Aorta (tissue), 5 donors: ENCODE results near the gene WDPCP. TPM values are rescaled to one million over a fixed set of nuclear protein-coding genes. Genes with fewer than 3 reads are reported as not detected.
"Not testable (repeated sequence)": the region's sequence is repeated elsewhere in the genome, so short reads cannot be mapped to it uniquely, and the experiment has no call there.

Experiments
- ATAC-seq: fragments of 200-7000 bp; cut with Tn5 transposase; one replicate; pipeline ENCODE4 v1.9.1; 2022; ENCODE audit warnings: moderate library complexity; ENCODE audit not compliant: low FRiP score
- DNase-seq, 2 donors: peaks; one replicate each; pipeline ENCODE4 v3.0.0-alpha.2; 2020
- H3K27ac ChIP-seq, 2 donors: one replicate each; pipeline ENCODE4 v1.5.1; 2013; ENCODE audit warnings: low read length in 2 of 2, mild to moderate bottlenecking in 2 of 2, moderate library complexity in 2 of 2, control low read depth in 1 of 2, inconsistent platforms in 1 of 2, low read depth in 1 of 2
- H3K27me3 ChIP-seq, 2 donors: one replicate each; pipeline ENCODE4 v1.6.1; 2013; ENCODE audit warnings: control low read depth in 1 of 2, low read length in 1 of 2, mild to moderate bottlenecking in 1 of 2, moderate library complexity in 1 of 2; ENCODE audit not compliant: insufficient read depth in 2 of 2, control insufficient read depth in 1 of 2
- H3K36me3 ChIP-seq, 2 donors: one replicate each; pipeline ENCODE4 v1.6.1; 2013; ENCODE audit warnings: control low read depth in 1 of 2, low read length in 1 of 2, mild to moderate bottlenecking in 1 of 2; ENCODE audit not compliant: insufficient read depth in 2 of 2, control insufficient read depth in 1 of 2
- H3K4me1 ChIP-seq, 2 donors: one replicate each; pipeline ENCODE4 v1.6.1; 2013; ENCODE audit warnings: low read length in 2 of 2, control low read depth in 1 of 2, mild to moderate bottlenecking in 1 of 2, moderate library complexity in 1 of 2; ENCODE audit not compliant: insufficient read depth in 2 of 2, control insufficient read depth in 1 of 2
- H3K4me3 ChIP-seq, 2 donors: one replicate each; pipeline ENCODE4 v1.5.1; 2013; ENCODE audit warnings: low read length in 2 of 2, control low read depth in 1 of 2, mild to moderate bottlenecking in 1 of 2
- H3K9me3 ChIP-seq: one replicate; pipeline ENCODE4 v1.6.1; 2013; ENCODE audit warnings: mild to moderate bottlenecking, low read length; ENCODE audit not compliant: control insufficient read depth
- WGBS, 2 donors: extraction: QIAGEN DNeasy Blood & Tissue Kit; methylation state at CpG; one replicate each; pipeline ENCODE4 v1.1.7; 2013; 5-methylcytosine and 5-hydroxymethylcytosine counted together
- intact Hi-C, 2 donors: fragments of 100-400 bp; cut with DNase I; formaldehyde crosslinking; loops; one replicate each; pipeline versions ENCODE4 v1.14.2 to v1.15.0; 2022
- polyA plus RNA-seq, 2 donors: library from polyadenylated mRNA; stranded (reverse); fragments of 200-250 nt; gene quantifications; one replicate each; pipeline ENCODE4 v1.2.3, GENCODE V29; 2013
- total RNA-seq, 2 donors: library from RNA; stranded (reverse); fragmentation: NEBNext Ultra II Directional; extraction: Animal tissue kit (Norgen Biotek cat#: 25700); gene quantifications; one replicate each; pipeline ENCODE4 v1.2.1, GENCODE V29; 2021
- donor health status: healthy with polysubstance abuse.
- donor health status: Bipolar disorder and iron deficiency.
- donor health status: DM: no; HTN: no; CAD: no.
- donor health status: DM: no; HTN: no; CAD: no.
- donor health status: DM: yes; HTN: yes; CAD: no.

Gene WDPCP
- total and polyA plus RNA-seq, 4 donors = 2.9 to 20.8 (median 15.3) TPM

GRCh38 chr2:63078852-63079606 lies 509.2 kb downstream of the WDPCP start:
- peaks cover 0 to 2% of the 10 kb centered on the region in 2 donors for H3K27me3 ChIP-seq
- DNase-seq (no peak), ATAC-seq (no peak)
- no peaks in the 10 kb centered on the region for H3K36me3 ChIP-seq
- no peaks in the 10 kb centered on the region for H3K9me3 ChIP-seq
- H3K4me1 ChIP-seq = no peaks in the 10 kb centered on the region
- intact Hi-C loops = no loop called here
- H3K27ac ChIP-seq = no peak overlapping the region
- H3K4me3 ChIP-seq = no peak overlapping the region
- 74 to 80% methylated on average over 4 of the region's 4 CpGs for WGBS, 2 donors

- H3K4me3 ChIP-seq, H3K4me1 ChIP-seq, intact Hi-C loops, H3K36me3 ChIP-seq, H3K27ac ChIP-seq, H3K27me3 ChIP-seq, ATAC-seq, DNase-seq, H3K9me3 ChIP-seq: not testable (repeated sequence)
- 91 to 92% methylated on average over 4 of the region's 4 CpGs for WGBS, 2 donors
Measured at GRCh38 chr2:63074399-63074798, 513.9 kb downstream of the WDPCP start.

GRCh38 chr2:63073994-63074393 lies 514.3 kb downstream of the WDPCP start:
- no peak for DNase-seq
- no peaks in the 10 kb centered on the region for H3K9me3 ChIP-seq
- no peak overlapping the region for H3K27ac ChIP-seq
- H3K4me3 ChIP-seq = no peak overlapping the region
- peaks cover 0 to 2% of the 10 kb centered on the region in 2 donors for H3K27me3 ChIP-seq
- no peaks in the 10 kb centered on the region for H3K4me1 ChIP-seq
- H3K36me3 ChIP-seq = no peaks in the 10 kb centered on the region
- no peak for ATAC-seq
- WGBS, 2 donors = 82 to 90% methylated on average over 3 of the region's 3 CpGs
- intact Hi-C loops = no loop called here

- DNase-seq (no peak), ATAC-seq (no peak)
- no peaks in the 10 kb centered on the region for H3K9me3 ChIP-seq
- H3K27me3 ChIP-seq = no peaks in the 10 kb centered on the region
- no peak overlapping the region for H3K27ac ChIP-seq
- no peak overlapping the region for H3K4me3 ChIP-seq
- WGBS, 2 donors = 81 to 83% methylated on average over 2 of the region's 2 CpGs
- intact Hi-C loops = no loop called here
- H3K36me3 ChIP-seq = no peaks in the 10 kb centered on the region
- no peaks in the 10 kb centered on the region for H3K4me1 ChIP-seq
Measured at GRCh38 chr2:63071664-63072063, 516.6 kb downstream of the WDPCP start.

Other genes starting within 250 kb of the WDPCP start
- gene MDH1, start 486 bp upstream of the WDPCP start, total RNA-seq = 10 to 100 TPM; 84.9 to 94.8 TPM
- 100 to 1,000 TPM; 102 to 157 TPM for gene MDH1, start 486 bp upstream of the WDPCP start, polyA plus RNA-seq